ENCODE measurements around the gene HES7.

The HES7 gene

DNA sequence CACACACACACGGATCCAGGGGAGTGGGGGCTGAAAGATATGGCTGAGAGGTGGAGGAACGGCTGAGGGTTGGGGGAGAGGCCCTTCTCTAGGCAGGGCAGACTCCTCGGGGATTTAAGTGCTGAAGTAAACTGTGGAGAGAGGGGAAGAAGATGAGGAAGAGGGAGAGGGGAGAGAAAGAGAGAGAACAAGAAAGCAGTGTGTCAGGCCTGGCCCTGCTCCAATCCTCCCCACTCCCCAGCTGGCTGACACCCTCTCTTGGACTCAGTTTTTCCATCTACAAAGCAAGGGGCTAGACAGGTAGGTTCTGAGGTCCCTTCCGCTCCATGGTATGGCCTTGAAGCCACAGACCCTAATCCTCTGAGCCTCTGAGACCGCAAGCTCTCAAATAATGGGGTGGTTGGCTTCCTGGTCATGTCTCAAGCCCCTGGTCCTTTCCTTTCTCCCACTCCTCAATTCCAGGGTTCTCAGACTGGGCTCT, 36.9 kb upstream of the HES7 start:
- H3K4me3 ChIP-seq (ENCODE audit: low read depth in 1 of 2, low read length in 2 of 2), result peak overlapping the region in 1 of 2 experiments; percentile 99; a peak in 2 of 4 replicates
- H3K36me3 ChIP-seq (ENCODE audit: insufficient read depth, low read length), result peaks cover 39% of the 10 kb centered on the region
- peaks cover 41% of the 10 kb centered on the region for H3K79me2 ChIP-seq (ENCODE audit: insufficient read depth, low read length)
- H3K4me2 ChIP-seq (ENCODE audit: insufficient read depth, low read length), result peak overlapping the region; percentile 97
- peaks cover 77% of the 10 kb centered on the region for H3K4me1 ChIP-seq (ENCODE audit: insufficient read depth, low read length)
- peaks cover 26% of the 10 kb centered on the region for H4K20me1 ChIP-seq (ENCODE audit: insufficient read depth, low read length)
- TF ChIP-seq EZH2 (IDR thresholded peaks at IDR 0.05; ENCODE audit: borderline replicate concordance, low read depth, low read length, severe bottlenecking), result no peak
- TF ChIP-seq, protein P1, sequence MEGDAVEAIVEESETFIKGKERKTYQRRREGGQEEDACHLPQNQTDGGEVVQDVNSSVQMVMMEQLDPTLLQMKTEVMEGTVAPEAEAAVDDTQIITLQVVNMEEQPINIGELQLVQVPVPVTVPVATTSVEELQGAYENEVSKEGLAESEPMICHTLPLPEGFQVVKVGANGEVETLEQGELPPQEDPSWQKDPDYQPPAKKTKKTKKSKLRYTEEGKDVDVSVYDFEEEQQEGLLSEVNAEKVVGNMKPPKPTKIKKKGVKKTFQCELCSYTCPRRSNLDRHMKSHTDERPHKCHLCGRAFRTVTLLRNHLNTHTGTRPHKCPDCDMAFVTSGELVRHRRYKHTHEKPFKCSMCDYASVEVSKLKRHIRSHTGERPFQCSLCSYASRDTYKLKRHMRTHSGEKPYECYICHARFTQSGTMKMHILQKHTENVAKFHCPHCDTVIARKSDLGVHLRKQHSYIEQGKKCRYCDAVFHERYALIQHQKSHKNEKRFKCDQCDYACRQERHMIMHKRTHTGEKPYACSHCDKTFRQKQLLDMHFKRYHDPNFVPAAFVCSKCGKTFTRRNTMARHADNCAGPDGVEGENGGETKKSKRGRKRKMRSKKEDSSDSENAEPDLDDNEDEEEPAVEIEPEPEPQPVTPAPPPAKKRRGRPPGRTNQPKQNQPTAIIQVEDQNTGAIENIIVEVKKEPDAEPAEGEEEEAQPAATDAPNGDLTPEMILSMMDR (IDR thresholded peaks at IDR 0.05; ENCODE audit: borderline replicate concordance, extremely low read depth, low read length, poor library complexity, severe bottlenecking), result no peak
- H3K9ac ChIP-seq (ENCODE audit: low read depth, low read length), result peak overlapping the region; percentile 100
- ATAC-seq (ENCODE audit: insufficient read depth, low read depth) (no peak), DNase-seq (no peak)
- no peaks in the 10 kb centered on the region for H3K27me3 ChIP-seq (ENCODE audit: insufficient read depth, low read length, poor library complexity)
- peak overlapping the region; percentile 94 for H3K27ac ChIP-seq (ENCODE audit: low read length)
- no peak overlapping the region for H2AFZ ChIP-seq (ENCODE audit: low read depth, low read length)
- no peaks in the 10 kb centered on the region for H3K9me3 ChIP-seq (ENCODE audit: insufficient read depth, low read length, severe bottlenecking)

DNA sequence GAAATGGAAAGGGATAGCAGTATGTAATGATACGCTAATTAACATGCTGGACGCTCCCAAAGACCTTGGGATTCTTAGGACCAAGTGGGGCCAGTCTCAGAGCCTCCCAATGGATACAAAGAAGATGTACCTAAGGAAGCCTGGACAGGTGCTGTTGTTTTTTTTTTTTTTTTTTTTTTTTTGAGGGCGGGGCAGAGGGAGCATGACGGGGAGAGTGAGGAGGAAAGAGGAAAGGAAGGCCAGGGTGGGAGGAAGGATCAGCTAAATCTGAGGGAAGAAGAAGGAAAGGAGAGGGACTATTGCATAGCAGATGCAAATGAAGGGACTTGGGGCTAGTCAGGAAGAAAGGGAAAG, 36.3 kb upstream of the HES7 start:
- ATAC-seq (ENCODE audit: insufficient read depth, low read depth), result no peak
- TF ChIP-seq, protein P1 (IDR thresholded peaks at IDR 0.05; ENCODE audit: borderline replicate concordance, extremely low read depth, low read length, poor library complexity, severe bottlenecking), result no peak
- no peak for TF ChIP-seq EZH2 (IDR thresholded peaks at IDR 0.05; ENCODE audit: borderline replicate concordance, low read depth, low read length, severe bottlenecking)
- no peak for DNase-seq
- Histone ChIP-seq H3K9ac (ENCODE audit: low read depth, low read length) (no peak overlapping the region), H3K27me3 (ENCODE audit: insufficient read depth, low read length, poor library complexity) (no peaks in the 10 kb centered on the region), H3K9me3 (ENCODE audit: insufficient read depth, low read length, severe bottlenecking) (no peaks in the 10 kb centered on the region), H3K36me3 (ENCODE audit: insufficient read depth, low read length) (peaks cover 39% of the 10 kb centered on the region), H3K4me1 (ENCODE audit: insufficient read depth, low read length) (peaks cover 83% of the 10 kb centered on the region), H3K79me2 (ENCODE audit: insufficient read depth, low read length) (peaks cover 41% of the 10 kb centered on the region), H4K20me1 (ENCODE audit: insufficient read depth, low read length) (peaks cover 26% of the 10 kb centered on the region), H3K4me3 (ENCODE audit: low read depth in 1 of 2, low read length in 2 of 2) (no peak overlapping the region), H3K4me2 (ENCODE audit: insufficient read depth, low read length) (0 out of 2 replicates have a peak overlapping the region, but pooled peaks have one; percentile 3), H3K27ac (ENCODE audit: low read length) (no peak overlapping the region), H2AFZ (ENCODE audit: low read depth, low read length) (no peak overlapping the region)

DNA sequence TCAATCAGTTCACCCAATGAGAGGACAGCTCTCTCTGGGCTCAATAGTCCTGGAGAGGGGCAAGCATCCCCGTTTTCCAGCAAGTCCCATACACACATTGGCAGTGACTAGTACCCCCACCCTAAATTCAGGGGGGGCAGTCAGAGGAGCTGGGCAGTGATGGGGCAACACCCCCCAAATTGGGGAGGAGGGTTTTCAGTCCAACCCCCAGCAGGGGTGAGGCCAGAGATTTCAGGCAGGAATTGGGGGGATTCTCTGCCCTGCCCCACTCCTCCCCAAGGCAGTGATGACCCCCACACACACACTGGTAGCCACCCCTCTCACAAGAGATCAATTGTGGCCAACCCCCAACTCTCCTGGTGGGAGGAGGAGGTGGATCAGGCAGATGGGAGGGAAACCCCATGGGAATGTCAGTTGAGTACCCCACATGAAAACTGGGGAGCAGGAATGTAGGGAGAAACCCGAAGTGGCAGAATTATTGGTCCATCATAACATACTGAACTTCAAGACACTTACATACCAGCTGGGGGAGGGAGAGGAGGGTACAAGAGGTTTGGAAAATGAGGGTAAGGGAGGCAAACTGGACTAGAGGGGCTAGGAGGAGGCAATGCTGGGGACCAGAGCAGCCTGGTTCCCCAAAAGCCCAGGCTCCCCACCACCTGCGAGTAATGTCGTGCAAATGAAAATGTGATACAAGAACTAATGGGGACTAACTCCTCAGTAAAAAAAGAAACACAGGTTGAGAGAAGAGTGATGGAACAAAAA, 35.7 kb upstream of the HES7 start:
- no peak overlapping the region for H3K9ac ChIP-seq (ENCODE audit: low read depth, low read length)
- peaks cover 41% of the 10 kb centered on the region for H3K79me2 ChIP-seq (ENCODE audit: insufficient read depth, low read length)
- ATAC-seq (ENCODE audit: insufficient read depth, low read depth) (no peak), DNase-seq (no peak)
- peaks cover 81% of the 10 kb centered on the region for H3K4me1 ChIP-seq (ENCODE audit: insufficient read depth, low read length)
- 0 out of 2 replicates have a peak overlapping the region, but pooled peaks have one; percentile 3 for H3K4me2 ChIP-seq (ENCODE audit: insufficient read depth, low read length)
- H3K36me3 ChIP-seq (ENCODE audit: insufficient read depth, low read length), result peaks cover 39% of the 10 kb centered on the region
- TF ChIP-seq, protein P1 (IDR thresholded peaks at IDR 0.05; ENCODE audit: borderline replicate concordance, extremely low read depth, low read length, poor library complexity, severe bottlenecking), result no peak
- H3K9me3 ChIP-seq (ENCODE audit: insufficient read depth, low read length, severe bottlenecking), result no peaks in the 10 kb centered on the region
- no peaks in the 10 kb centered on the region for H3K27me3 ChIP-seq (ENCODE audit: insufficient read depth, low read length, poor library complexity)
- no peak overlapping the region for H3K27ac ChIP-seq (ENCODE audit: low read length)
- no peak overlapping the region for H2AFZ ChIP-seq (ENCODE audit: low read depth, low read length)
- peaks cover 26% of the 10 kb centered on the region for H4K20me1 ChIP-seq (ENCODE audit: insufficient read depth, low read length)
- no peak overlapping the region for H3K4me3 ChIP-seq (ENCODE audit: low read depth in 1 of 2, low read length in 2 of 2)
